HG03342 (cell line): ENCODE measurements around the gene EDC4.
"Not testable (repeated sequence)": the region's sequence is repeated elsewhere in the genome, so short reads cannot be mapped to it uniquely, and the experiment has no call there.

Experiments
- ATAC-seq: cut with Tn5 transposase; IDR thresholded peaks from one replicate; pipeline ENCODE4 v1.9.1; 2021; ENCODE audit warnings: mild to moderate bottlenecking, moderate library complexity; ENCODE audit not compliant: unreplicated experiment

The EDC4 gene

DNA sequence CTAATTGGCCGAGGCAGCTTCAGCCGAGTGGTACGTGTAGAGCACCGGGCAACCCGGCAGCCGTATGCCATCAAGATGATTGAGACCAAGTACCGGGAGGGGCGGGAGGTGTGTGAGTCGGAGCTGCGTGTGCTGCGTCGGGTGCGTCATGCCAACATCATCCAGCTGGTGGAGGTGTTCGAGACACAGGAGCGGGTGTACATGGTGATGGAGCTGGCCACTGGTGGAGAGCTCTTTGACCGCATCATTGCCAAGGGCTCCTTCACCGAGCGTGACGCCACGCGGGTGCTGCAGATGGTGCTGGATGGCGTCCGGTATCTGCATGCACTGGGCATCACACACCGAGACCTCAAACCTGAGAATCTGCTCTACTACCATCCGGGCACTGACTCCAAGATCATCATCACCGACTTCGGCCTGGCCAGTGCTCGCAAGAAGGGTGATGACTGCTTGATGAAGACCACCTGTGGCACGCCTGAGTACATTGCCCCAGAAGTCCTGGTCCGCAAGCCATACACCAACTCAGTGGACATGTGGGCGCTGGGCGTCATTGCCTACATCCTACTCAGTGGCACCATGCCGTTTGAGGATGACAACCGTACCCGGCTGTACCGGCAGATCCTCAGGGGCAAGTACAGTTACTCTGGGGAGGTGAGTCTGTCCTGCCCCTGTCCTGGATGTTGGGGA, 36.3 kb downstream of the EDC4 start:
- no peak for ATAC-seq

DNA sequence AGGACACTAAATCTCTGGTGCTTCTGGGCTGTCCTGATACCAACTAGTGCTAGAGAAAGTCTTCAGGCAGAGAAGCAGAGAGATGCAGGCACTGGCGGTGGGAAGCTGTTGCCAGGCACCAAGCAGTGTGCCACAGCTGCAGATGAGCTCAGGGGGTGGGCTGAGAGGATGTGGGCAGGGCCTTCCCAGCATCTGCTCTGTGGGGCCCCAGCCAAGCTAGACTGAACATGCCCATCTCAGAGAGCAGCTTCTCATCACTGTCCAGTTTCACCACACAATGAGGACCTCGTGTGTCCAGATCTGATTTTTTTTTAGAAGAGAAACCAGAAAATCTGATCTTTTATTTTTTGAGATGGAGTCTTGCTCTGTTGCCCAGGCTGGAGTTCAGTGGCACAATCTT, 37.3 kb downstream of the EDC4 start:
- no peak for ATAC-seq

DNA sequence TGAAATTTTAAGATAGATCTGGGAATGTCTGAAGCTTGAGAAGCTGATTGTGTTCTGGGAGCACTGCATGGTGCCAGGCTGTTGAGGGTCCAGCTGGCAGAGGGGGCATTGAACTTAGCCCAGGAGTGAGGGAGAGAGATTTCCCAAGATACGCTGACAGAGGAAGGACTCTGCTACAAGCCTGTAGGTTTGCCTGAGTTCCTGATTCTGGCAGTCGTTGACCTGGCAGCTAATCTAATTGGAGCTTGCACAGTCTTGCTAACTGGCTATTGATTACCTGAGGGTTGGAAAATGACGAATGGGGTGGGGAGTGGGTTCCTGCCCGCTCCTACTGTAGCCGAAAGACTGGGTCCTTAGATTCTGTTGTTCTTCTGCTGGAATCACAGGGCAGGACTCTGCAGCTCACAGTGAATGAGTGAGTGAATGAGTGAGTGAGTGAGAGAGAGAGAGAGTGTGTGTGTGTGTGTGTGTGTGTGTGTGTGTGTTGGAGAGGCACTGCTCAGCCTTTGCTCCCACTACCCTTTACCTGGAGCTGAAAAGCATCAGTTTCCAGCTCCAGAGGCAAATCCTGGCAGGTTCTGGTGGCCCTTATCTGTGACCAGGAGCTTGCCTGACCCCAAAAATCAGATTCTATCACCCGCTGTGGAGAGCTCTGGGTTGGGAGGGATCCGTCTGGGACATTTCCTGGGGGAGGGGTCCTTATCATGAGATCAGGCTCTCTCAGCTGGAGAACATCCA, 42.1 kb downstream of the EDC4 start:
- no peak for ATAC-seq

DNA sequence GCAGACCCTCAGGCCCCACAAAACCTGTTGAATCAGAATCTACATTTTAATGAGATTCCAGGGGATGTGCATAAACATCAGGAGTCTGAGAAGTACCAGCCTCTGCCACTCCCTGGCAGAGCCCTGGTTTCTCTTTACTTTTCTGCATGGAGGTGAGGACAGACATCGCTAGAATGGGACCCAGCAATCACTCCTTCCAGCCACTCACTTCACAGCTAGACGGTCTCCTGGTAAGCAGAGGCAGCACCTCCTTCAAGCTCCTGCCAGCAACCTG, 42.6 kb downstream of the EDC4 start:
- ATAC-seq = not testable (repeated sequence)

DNA sequence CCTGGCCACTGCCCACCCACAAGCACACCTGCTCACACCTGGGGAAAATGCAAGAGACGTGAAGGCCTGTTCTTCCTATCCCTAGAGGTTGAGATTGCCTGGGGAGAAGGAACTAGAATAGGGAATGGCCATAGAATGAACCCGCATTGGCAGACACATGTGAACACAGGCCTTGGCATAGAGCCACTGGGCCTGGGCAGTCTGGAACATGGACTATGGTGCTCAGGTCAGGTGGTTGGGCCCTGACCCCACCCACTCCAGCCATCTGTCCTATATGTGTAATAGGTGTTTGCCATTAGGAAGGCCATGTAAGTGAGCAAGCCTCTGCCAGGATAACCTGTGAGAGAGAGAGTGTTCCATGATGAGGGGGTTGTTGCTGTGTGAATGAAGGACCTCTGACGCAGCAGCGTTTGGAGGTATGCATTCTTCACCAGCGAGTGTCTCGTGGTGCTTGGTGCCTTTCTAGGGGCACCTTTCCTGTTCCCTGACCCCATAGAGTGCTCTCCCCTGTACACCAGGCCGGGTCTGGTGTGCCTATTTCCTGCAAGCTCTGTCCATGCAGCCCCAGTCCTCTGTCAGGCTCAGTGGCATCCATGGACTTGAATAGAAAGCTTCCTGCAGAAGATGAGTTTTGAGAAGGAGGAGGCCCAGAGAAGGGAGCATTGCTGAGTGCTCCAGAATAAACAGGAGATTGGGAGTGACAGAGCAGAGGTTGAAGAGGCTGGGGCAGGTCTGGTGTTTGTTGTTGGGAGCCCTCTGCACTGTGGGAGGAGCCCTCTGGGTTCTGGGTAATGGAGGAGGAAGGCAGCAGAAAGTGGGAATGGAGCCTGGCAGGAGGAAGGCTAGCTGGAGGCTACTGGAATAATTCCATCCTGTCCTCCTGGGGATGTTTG, 43.2 kb downstream of the EDC4 start:
- ATAC-seq = no peak

DNA sequence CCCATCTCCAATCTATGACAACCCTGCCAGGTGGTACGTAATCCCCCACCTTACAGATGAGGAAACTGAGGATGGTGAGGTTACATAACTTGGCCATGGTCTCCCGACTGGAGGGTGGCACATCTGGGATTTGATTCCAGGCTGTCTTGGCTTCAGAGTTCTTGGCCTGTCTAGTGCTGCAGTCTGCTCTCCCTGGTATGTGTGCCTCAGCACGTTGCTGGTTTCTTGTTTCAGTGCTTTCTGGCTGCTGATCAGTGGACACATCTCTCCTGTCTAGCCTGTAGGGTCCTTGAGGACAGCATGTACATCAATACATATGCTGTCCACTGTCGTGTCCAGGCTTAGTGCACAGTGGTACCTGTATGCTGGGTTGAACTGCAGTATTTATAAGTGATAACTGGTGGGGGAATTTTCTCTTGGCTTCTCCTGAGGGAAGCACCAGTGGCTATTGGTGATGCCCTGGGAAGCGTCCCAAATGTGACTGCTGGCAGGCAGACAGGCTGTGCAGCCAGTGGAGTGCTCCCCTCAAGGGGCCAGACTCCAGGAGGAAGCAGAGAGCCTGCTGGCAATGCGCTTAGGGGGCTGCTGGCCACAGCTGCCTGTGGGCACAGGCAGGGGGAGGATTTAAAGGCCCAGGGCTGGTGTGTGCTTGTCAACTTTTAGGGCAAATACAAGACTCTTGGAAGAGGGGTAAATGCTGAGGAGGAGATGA, 44.4 kb downstream of the EDC4 start:
- no peak for ATAC-seq

DNA sequence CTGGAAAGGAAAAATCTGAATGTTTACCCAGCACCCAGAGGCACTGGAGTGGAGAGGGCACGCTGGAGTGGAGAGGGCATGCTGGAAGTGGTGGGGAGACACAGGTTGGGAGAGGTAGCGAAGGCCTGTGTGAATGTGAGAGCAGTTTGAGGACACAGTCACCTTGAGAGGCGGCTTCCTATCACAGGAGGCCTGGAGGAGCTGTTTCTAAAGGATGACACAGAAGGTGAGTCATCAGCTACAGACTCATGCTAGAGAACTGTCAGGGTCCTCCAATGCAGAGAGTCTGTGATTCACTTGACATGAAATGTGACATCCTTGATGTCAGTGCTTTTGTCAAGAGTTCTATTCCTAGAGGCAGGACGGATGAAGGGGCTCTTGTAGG, 45.0 kb downstream of the EDC4 start:
- no peak for ATAC-seq

DNA sequence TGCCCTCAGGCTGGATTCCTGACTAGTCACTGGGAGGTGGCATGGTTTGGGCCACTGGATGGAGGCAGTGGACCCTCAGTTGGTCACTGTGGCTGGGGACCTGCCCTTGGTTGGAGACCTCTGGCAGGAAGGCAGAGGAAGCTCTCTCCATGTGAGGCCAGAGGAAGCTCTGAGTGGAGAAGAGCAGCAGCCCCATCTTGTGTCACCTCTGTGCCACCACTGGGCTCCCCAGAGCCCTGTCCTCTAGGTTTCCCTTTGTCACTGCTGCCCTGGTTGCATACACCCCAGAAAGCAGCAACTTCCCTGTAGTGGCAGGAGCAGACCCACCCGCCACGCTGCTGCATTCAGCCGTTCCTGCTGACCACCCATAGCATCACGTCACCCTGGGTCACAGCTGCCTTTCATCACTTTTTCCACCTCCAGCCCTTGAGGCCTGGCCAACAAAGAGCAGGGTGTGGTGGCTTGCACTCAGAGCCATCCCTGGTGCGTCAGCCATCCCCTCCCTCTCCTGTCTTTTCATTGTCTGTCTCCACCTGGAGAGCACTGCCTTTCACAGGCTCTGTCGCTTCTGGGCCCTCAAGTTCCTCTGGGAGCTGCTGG, 46.9 kb downstream of the EDC4 start:
- ATAC-seq = no peak

DNA sequence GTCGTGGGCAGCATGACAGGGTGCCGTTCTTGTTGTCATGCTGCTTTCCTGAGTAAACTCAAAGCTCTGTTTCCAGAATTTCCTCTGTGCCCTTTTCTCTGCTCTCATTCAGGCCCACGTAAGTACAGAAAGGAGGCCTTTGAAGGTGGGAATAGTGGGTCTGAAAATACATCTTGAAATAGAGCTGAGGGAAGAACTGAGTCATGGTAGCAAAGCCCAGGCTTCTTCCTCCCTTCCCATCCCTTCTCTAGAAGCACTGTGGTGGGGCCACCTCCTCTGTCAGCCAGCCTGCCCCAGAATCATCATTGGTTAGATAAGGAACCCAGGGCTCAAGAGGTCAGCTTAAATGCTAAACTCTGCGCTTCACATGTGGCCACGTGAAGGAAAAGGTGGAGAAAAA, 49.4 kb downstream of the EDC4 start:
- ATAC-seq = no peak

DNA sequence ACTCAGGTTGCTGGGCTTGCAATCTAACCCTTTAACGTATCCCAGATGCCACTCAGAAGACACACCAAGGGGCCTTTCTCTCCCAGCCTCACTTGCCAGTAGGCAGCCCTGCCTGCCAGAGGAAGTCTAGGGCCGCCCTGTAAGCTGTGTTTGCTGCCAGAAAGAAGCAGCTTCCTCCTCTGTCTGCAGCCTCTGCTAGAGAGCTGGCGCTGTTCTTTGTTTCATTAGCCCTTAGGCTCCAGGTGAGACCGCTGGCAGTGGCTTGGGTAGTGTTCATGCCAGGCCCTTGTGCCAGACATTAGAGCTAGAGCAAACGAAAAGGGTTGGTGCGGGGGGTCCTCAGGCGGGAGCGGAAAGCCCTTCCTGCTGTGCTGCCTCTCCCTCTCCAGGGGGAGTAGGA, 49.9 kb downstream of the EDC4 start:
- no peak for ATAC-seq

DNA sequence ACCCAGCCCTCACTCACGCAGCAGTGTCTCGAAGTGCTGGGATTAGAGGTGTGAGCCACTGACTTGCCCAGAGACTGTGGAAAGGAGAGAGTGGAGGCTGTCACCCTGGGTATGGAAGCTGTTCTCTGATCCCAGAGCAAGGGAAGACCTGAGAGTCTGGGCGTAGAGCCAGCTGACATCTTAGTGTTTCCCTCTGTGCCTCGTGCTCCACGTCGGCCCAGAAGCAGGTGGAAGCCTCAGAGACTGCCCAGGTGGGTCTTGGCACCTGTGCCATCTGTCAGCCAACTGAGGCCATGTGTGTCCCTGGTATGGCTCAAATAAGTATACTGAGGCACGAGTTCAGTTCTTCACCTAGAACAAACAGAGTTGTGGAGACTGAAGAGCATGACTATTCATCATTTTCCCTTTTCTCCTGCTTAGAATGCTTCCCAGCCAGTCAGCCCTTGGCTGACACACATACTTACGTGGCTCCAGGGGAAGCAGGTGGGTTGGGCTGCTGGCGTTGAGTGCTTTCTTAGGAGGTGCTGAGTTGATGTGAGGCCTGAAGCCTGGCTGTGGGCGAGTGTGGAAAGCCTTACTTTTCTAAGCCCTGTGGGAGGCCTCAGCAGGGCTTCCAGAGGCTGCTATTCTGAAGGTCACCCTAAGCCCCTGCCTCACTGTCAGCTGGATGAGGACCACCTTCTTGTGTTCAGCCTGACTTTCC, 50.7 kb downstream of the EDC4 start:
- ATAC-seq = no peak

DNA sequence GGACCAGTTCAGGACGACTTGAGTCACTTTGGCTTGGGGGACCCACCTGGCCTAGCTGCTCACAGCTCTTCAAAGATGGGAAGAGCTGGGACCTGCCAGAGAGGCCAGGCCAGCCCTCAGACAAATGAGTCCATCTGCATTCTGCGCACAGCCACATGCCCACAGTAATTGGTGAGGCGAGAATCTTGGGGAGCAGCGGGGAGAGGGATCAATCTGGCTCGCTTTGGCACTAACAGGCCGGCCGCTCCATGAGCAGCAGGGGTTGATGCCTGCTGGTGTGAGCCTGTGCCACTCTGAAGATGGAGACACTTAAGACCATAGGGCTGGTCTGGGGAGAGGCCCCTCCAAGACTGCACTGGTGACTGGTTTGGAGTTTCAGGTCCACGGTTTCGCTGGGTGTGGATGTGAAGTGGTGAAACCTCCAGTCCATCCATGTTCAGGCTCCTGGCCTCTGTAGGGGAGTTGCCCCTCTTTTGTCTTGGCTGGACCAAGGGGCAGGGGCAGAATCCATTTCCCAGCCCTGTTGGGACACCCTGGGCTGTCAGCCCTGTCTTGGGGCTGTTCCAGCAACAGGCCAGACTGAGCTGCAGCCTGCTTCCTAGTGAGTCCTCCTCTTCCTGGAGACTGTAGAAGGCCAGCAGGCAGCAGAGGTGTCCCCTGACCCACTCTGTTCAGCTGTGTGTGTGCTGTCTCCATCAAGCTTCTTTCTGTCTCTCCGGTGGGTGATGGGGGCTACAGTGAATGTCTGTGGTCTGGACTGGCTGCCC, 51.5 kb downstream of the EDC4 start:
- ATAC-seq = no peak

DNA sequence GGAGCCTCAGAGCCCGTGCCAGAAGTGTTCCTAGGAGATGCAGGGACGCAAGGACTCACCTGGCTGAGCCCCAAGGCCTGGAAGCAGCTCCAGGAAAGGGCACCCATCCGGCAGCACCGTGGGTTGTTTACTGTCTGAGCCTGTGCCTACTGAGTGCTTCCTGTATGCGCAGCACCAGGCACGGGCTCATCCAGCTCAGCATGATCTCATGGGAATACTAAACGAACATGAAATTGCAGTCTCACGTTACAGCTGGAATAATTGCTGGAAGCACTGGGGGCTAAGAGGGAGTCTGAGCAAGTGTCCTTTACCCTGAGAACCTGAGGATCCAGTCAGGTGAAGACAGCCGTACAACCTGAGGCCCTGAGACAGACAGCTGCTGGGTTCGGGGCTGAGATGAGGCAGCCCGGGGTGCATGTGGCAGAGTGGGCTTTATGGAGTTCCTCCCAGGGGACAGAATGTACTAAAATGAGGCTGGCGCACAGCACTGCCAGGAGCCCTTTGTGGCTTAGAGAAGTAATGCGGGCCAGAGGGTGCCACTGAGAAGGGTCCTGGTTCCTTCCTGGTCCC, 53.4 kb downstream of the EDC4 start:
- no peak for ATAC-seq

DNA sequence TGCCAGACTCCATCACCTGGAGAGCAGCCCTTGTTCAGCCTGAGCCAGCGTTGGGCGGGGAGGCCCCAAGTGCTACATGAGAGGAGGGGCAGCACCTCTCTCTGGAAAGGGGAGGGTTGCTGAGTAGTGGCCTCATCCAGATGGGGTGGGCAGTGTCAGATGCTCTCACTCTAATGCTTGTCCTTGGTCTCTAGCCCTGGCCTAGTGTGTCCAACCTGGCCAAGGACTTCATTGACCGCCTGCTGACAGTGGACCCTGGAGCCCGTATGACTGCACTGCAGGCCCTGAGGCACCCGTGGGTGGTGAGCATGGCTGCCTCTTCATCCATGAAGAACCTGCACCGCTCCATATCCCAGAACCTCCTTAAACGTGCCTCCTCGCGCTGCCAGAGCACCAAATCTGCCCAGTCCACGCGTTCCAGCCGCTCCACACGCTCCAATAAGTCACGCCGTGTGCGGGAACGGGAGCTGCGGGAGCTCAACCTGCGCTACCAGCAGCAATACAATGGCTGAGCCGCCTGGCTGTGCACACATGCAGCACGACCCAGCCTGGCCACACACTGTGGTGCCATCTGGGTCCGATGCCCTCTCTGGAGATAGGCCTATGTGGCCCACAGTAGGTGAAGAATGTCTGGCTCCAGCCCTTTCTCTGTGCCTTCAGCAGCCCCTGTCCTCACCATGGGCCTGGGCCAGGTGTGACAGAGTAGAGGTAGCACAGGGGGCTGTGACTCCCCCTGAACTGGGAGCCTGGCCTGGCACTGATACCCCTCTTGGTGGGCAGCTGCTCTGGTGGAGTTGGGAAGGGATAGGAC, 54.5 kb downstream of the EDC4 start:
- no peak for ATAC-seq

DNA sequence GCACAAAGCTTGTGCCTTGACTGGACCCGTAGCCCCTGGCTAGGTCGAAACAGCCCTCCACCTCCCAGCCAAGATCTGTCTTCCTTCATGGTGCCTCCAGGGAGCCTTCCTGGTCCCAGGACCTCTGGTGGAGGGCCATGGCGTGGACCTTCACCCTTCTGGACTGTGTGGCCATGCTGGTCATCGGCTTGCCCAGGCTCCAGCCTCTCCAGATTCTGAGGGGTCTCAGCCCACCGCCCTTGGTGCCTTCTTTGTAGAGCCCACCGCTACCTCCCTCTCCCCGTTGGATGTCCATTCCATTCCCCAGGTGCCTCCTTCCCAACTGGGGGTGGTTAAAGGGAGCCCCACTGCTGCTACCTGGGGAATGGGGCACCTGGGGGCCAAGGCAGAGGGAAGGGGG, 55.3 kb downstream of the EDC4 start:
- ATAC-seq = no peak

DNA sequence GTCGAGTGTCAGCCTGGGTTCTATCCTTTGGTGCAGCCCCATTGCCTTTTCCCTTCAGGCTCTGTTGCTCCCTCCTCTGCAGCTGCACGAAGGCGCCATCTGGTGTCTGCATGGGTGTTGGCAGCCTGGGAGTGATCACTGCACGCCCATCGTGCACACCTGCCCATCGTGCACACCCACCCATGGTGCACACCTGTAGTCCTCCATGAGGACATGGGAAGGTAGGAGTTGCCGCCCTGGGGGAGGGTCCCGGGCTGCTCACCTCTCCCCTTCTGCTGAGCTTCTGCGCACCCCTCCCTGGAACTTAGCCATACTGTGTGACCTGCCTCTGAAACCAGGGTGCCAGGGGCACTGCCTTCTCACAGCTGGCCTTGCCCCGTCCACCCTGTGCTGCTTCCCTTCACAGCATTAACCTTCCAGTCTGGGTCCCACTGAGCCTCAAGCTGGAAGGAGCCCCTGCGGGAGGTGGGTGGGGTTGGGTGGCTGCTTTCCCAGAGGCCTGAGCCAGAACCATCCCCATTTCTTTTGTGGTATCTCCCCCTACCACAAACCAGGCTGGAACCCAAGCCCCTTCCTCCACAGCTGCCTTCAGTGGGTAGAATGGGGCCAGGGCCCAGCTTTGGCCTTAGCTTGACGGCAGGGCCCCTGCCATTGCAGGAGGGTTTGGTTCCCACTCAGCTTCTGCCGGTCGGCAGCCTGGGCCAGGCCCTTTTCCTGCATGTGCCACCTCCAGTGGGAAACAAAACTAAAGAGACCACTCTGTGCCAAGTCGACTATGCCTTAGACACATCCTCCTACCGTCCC, 55.9 kb downstream of the EDC4 start:
- ATAC-seq = peak; percentile 58

DNA sequence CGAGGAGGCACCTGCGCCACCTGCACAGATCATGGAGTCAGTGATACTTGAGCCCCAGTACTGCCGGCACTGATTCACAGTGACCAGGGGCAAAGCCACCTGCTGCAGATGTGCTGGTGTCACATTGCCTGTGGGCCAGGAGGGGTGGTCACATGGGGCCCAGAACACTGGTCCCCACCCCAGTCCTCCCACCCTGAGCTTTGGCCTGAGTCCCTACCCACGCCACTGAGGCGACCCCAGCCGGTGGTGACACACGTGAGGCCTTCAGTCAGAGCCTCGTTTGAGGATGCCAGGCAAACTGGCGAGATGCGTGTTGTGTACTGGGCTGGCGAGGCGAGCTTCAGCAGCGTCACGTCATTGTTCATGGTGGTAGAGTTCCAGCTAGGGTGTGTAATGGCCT, 57.3 kb downstream of the EDC4 start:
- no peak for ATAC-seq
